ENCODE results near the gene PTPRQ.

GRCh38 chr12:80559766-80560165, 115.7 kb downstream of the PTPRQ start:
- TF ChIP-seq CTCF (conservative IDR thresholded peaks at IDR 0.05) = no peak
- no peak for TF ChIP-seq EZH2 (IDR thresholded peaks at IDR 0.05; ENCODE audit: low read depth)

All from PC-9 (cell line).